ENCODE results near the gene ZNF845.
A peak's percentile ranks its signal among the peaks of the same experiment; 100 is the strongest.

- peak; percentile 26 for TF ChIP-seq CTCF (IDR thresholded peaks at IDR 0.05; ENCODE audit: low read depth, low read length, poor library complexity, severe bottlenecking)
- no peak for TF ChIP-seq EZH2phosphoT487 (IDR thresholded peaks at IDR 0.05; ENCODE audit: borderline replicate concordance, low read length)
Observed at GRCh38 chr19:53394522-53394973, 61.0 kb downstream of the ZNF845 start.

Data from DOHH2 (cell line).